GM21528 (cell line): ENCODE results near the gene CD209.

ENCODE experiments used
- ATAC-seq: cut with Tn5 transposase; IDR thresholded peaks from one replicate; pipeline ENCODE4 v1.9.1; 2021; ENCODE audit warnings: mild to moderate bottlenecking, moderate library complexity; ENCODE audit not compliant: unreplicated experiment, low FRiP score

CD209 gene

DNA sequence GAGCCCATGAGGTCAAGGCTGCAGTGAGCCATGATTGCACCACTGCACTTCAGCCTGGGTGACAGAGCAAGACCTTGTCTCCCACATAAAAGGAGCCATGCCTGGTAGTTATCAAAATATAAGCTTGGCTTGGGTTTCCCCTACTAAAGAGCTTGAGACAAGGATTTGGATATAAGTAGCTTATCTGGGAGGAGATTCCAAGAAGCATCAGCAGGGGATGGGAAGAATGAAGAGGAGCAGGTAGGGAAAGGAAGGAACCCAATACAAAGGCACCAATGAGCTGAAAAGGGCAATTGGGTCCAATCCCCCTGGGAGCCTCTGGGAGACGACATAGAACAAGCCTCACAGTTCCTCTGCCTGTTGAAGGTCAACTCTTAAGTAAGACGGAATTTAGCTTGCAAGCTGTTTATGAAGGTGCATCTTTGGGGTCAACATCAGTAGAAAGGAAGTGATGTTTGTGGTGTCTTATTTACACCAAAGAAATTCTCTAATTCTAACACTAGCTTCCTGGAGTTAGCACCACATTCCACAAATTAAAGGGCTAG lies 8.1 kb downstream of the CD209 start:
- no peak for ATAC-seq

DNA sequence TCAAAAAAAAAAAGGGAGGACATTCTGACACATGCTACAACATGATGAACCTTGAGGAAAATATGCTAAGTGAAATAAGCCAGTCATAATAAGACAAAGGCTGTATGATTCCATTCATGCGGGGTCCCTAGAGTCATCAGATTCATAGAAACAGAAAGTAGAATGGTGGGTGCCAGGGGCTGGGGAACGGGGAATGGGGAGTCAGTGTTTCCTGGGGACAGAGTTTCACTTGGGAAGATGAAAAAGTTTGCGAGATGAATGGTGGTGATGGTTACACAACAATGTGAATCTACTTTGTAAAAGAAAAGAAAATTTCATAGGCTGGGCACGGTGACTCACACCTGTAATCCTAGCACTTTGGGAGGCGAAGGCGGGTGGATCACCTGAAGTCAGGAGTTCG lies 9.3 kb downstream of the CD209 start:
- no peak for ATAC-seq

- no peak for ATAC-seq
These were observed 10.1 kb downstream of the CD209 start for GRCh38 chr19:7737215-7737614.

DNA sequence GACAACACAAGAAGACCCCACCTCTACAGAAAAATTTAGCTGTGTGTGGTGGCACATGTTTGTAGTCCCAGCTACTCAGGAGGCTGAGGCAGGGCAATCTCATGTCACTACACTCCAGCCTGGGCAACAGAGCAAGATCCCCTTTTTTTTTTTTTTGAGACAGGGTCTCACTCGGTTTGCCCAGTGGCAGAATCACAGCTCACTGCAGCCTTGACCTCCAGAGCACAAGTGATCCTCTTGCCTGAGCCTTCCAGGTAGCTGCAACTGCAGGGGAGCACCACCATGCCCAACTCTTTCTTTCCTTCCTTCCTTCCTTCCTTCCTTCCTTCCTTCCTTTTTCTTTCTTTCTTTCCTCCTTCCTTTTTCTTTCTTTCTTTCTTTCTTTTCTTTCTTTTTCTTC lies 11.2 kb downstream of the CD209 start:
- ATAC-seq, result no peak

- ATAC-seq, result no peak
These were observed 12.8 kb downstream of the CD209 start for GRCh38 chr19:7734220-7735203.

GRCh38 chr19:7733376-7733775 lies 14.0 kb downstream of the CD209 start:
- no peak for ATAC-seq

- ATAC-seq, result no peak
These were observed 15.3 kb downstream of the CD209 start, which contains the start of gene CLEC4G for GRCh38 chr19:7732045-7732444. CLEC4G (minus strand) TSS chr19:7732110; CDS start chr19:7732102, 8 bp downstream.

- no peak for ATAC-seq
These were observed 15.7 kb downstream of the CD209 start for GRCh38 chr19:7731615-7732014.

- ATAC-seq, result no peak
These were observed 16.1 kb downstream of the CD209 start for GRCh38 chr19:7731218-7731595.

DNA sequence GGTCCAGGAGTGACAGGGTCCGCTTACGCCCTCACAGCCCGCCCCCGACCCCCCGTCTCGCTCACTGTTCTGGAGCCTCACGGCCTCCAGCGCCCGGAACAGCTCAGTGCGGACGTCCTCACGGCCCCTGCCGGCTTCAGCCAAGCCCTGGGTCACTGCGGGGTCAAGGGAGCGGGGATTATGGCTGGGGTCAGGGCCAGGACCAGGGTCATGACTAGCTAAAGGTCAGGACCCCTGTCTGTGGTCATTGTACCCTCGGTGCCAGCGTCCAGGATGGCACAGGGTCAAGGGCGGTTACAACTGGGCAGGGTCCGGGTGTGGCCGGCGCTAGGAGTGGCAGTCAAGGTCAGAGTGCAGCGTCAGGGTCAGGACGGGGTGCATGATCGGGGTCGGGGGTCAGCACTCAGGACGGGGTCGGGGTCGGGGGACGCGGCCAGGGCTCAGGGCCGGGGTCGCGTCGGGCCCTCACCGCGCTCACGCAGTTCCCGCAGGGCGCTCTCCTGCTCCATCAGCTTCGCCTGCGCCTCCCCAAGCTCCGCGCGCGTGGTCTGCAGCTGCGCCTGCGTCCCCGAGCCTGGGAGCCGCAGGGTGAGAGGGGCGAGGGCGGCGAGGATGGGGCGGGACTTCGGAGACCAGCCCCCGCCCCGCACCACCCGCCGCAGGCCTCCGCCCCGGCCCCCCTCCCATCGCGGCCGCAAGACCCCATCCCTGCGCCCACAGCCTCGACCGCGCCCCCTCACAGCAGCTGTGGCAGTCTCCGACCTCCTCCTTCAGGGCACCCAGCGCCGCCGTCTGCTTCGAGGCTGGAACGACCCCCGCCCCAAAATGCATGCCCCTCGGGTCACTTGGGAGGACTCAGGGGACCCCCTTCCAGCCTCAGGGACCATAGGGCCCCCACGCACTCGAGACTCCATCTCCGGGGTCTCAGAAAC lies 16.8 kb downstream of the CD209 start:
- no peak for ATAC-seq

DNA sequence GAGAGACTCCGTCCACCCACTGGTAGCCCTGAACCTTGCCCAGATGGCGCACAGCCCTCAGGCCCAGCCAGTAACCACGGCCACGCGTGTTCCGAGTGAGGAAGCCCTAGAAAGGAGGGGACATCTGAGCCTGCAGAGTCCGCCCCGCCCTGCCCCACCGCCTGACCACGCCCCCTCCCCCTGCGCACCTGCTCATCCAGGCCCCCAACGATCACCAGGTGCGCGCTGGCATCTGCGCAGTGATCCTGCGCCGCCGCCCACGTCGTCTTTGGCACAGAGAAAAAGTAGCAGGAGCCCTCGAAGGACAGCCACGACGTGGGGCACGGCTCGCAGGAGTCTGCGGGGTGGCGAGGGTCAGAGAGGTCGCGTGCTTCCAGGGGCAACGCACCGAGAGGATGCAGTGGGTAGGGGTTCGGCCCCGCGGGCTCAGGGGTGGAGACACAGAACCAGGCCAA lies 17.5 kb downstream of the CD209 start:
- ATAC-seq, result no peak

- no peak for ATAC-seq
These were observed 18.1 kb downstream of the CD209 start for GRCh38 chr19:7729211-7729610.

GRCh38 chr19:7725791-7726190 lies 21.5 kb downstream of the CD209 start:
- no peak for ATAC-seq

- no peak for ATAC-seq
These were observed 25.1 kb downstream of the CD209 start for GRCh38 chr19:7722231-7722651.

DNA sequence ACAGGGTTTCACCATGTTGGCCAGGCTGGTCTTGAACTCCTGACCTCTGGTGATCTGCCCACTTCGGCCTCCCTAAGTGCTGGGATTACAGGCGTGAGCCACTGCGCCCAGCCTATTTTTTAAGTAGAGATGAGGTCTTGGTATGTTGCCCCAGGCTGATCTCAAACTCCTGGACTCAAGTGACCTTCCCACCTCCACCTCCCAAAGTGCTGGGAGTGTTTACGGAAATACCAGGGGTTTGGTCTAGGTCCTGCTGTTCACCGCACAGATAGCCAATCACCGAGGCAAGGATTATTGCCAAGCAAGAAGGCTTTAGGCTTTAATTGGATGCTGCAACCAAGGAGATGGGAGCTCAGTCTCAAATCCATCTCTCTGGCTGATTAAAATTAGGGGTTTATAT lies 27.0 kb downstream of the CD209 start:
- no peak for ATAC-seq

DNA sequence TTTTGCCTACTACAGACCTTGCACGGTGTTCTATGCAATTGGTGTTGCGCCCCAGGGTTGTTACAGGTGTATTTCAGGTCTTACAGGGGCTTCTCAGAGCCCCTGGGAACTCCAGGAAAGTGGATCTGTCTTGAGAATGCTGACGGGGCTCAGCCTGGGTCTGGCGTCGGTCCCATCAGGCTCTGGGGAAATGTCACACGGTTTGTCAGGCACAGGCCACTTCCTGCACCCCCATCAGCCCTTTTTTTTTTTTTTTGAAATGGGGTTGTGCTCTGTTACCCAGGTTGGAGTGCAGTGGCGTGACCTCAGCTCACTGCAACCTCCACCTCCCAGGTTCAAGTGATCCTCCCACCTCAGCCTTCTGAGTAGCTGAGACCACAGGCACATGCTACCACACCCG lies 28.7 kb downstream of the CD209 start:
- no peak for ATAC-seq

DNA sequence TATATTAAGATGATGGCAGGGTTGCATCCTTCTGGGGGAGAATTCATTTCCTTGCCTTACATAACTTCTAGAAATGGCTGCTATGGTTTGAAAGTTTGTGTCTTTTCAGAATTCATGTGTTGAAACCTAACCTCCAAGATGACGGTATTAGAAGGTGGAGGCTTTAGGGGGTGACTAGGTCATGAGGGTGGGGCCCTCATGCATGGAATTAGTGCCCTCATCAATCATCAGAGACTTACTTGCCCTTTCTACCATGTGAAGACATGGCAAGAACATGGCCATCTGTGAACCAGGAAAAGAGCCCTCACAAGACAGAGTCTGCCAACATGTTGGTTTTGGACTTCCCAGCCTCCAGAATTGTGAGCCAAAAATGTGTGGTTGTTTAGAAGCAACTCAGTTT lies 30.6 kb downstream of the CD209 start:
- no peak for ATAC-seq

DNA sequence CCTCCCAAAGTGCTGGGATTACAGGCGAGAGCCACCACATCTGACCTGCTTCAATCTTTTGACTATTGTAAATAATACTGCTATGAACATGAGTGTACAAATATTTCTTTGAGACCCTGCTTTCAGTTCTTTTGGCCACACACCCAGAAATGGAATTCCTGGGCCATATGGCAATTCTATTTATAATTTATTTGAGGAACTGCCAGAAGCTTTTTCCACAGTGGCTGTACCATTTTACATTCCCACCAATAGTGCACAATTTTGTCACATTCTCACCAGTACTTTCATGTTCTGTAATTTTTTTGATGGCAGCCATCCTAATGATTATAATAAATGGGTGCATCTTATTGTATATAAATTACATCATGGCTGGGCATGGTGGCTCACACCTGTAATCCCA lies 31.7 kb downstream of the CD209 start:
- ATAC-seq, result no peak

DNA sequence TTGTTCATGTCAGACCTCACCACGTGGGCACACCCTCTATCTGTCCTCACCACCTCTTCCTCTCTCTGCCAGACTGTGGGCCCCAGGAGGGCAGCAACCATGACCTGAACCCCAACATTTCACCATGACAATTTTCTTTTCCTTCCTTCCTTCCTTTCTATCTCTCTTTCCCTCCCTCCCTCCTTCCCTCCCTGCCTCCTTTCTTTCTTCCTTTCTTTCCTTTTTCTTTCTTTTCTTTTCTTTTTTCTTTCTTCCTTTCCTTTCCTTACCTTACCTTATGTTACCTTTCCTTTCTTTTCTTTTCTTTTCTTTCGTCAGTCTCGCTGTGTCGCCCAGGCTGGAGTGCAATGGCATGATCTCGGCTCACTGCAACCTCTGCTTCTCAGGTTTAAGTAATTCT lies 36.7 kb downstream of the CD209 start:
- no peak for ATAC-seq

DNA sequence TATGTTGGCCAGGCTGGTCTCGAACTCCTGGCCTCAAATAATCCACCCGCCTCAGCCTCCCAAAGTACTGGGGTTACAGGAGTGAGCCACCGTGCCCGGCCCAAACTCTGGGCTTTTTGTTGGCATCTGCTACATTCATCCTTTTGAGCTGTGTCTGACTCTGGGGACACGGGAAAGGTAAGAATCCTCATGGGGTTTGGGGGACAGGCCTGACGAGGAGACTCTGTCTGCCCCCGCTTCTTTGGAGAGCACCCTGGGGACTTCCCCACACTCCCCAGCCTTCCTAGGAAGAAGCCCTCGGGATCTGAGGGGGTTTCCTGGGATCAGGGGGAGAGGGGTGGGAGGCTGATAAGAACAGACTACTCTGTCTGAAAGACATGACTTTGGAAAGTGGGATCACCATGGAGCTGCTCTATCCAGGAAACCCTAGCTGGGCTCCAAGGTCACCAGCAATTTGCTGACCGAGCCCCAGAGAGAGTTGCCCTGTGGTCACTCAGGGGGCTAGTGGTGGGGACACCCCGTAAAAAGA lies 37.3 kb downstream of the CD209 start:
- no peak for ATAC-seq
